Peyer's patch (tissue), 4 donors: Measurements from ENCODE around the gene ADGRG7.

Experiments
- POLR2A ChIP-seq, 2 donors: fragments of 450-650 bp; IDR thresholded peaks; one replicate each; pipeline ENCODE4 v1.5.1; 2017; ENCODE audit warnings: antibody characterized with exemption in 2 of 2, mild to moderate bottlenecking in 2 of 2, moderate library complexity in 2 of 2
- TF ChIP-seq, protein P1 (sequence below), 6 experiments: fragments of 450-650 bp in 4 of 6; fragments of 200-600 bp in 2 of 6; sonication (generic) in 1 of 6; IDR thresholded peaks; one replicate each; pipeline ENCODE4 v1.5.1; 2017 to 2019; ENCODE audit warnings: antibody characterized with exemption in 6 of 6, mild to moderate bottlenecking in 3 of 6, moderate library complexity in 1 of 6

DNA sequence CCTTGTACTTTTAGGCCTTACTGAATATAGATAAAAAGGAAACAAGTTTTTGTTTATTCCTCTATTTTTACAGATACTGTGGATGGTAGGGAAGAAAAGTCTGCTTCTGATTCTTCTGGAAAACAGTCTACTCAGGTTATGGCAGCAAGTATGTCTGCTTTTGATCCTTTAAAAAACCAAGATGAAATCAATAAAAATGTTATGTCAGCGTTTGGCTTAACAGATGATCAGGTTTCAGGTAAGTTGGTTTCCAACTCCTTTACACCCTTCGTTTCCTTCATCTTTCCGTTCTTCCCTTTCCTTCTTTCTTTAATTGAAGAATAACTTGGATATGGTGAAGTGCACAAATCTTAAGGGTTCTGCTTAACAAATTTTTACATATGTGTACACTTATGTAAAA, 123.0 kb downstream of the ADGRG7 start:
- TF ChIP-seq POLR2A (IDR thresholded peaks at IDR 0.05), result no peak
- TF ChIP-seq, protein P1, sequence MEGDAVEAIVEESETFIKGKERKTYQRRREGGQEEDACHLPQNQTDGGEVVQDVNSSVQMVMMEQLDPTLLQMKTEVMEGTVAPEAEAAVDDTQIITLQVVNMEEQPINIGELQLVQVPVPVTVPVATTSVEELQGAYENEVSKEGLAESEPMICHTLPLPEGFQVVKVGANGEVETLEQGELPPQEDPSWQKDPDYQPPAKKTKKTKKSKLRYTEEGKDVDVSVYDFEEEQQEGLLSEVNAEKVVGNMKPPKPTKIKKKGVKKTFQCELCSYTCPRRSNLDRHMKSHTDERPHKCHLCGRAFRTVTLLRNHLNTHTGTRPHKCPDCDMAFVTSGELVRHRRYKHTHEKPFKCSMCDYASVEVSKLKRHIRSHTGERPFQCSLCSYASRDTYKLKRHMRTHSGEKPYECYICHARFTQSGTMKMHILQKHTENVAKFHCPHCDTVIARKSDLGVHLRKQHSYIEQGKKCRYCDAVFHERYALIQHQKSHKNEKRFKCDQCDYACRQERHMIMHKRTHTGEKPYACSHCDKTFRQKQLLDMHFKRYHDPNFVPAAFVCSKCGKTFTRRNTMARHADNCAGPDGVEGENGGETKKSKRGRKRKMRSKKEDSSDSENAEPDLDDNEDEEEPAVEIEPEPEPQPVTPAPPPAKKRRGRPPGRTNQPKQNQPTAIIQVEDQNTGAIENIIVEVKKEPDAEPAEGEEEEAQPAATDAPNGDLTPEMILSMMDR (IDR thresholded peaks at IDR 0.05), result no peak
